CD4-positive, alpha-beta T cell (primary cell): ENCODE results near the gene PLEKHA1. TPM values are rescaled to one million over a fixed set of nuclear protein-coding genes. Genes with fewer than 3 reads are reported as not detected.

ENCODE experiments used
- ATAC-seq: fragments of 200-7000 bp; cut with Tn5 transposase; one replicate; pipeline ENCODE4 v1.10.0; 2022; ENCODE audit warnings: mild to moderate bottlenecking; ENCODE audit not compliant: poor library complexity
- CTCF ChIA-PET: fragments of 350-600 bp; sonication (Branson Sonifier 250); formaldehyde crosslinking; loops from one replicate; lab custom pipeline; 2021; ENCODE audit warnings: antibody characterized with exemption, inconsistent platforms; lab: Charles Lee
- POLR2A ChIA-PET: fragments of 350-600 bp; sonication (Branson Sonifier 250); formaldehyde crosslinking; loops from one replicate; lab custom pipeline; 2021; ENCODE audit warnings: antibody characterized with exemption, inconsistent platforms; lab: Charles Lee
- DNase-seq, 14 experiments: peaks; one replicate each; pipeline ENCODE4 v3.0.0-alpha.2; 2013 to 2020; ENCODE audit warnings: mixed read lengths in 2 of 14
- H3K27ac ChIP-seq, 2 donors: one replicate each; pipeline versions ENCODE4 v1.5.1 to v1.7.0; 2013; ENCODE audit warnings: low read length in 2 of 2, low read depth in 1 of 2, mild to moderate bottlenecking in 1 of 2
- H3K27me3 ChIP-seq, 2 experiments: 1 replicate in 1 of 2; 2 replicates in 1 of 2; pipeline versions ENCODE4 v1.6.1 to v1.7.0; 2013; ENCODE audit warnings: low read length in 2 of 2, control low read depth in 1 of 2, mild to moderate bottlenecking in 1 of 2, moderate library complexity in 1 of 2; ENCODE audit not compliant: insufficient read depth in 2 of 2, control insufficient read depth in 1 of 2
- H3K36me3 ChIP-seq: one replicate; pipeline ENCODE4 v1.6.1; 2013; ENCODE audit warnings: low read length, control low read depth; ENCODE audit not compliant: insufficient read depth
- H3K4me1 ChIP-seq: one replicate; pipeline ENCODE4 v1.6.1; 2013; ENCODE audit warnings: low read length, control low read depth; ENCODE audit not compliant: insufficient read depth
- H3K4me3 ChIP-seq: one replicate; pipeline ENCODE4 v1.5.1; 2013; ENCODE audit warnings: mild to moderate bottlenecking, low read length, moderate library complexity
- H3K9me3 ChIP-seq, 2 experiments: 1 replicate in 1 of 2; 2 replicates in 1 of 2; pipeline versions ENCODE4 v1.6.1 to v1.7.0; 2013; ENCODE audit warnings: low read length in 2 of 2, mild to moderate bottlenecking in 2 of 2, control low read depth in 1 of 2, moderate library complexity in 1 of 2; ENCODE audit not compliant: control insufficient read depth in 1 of 2, insufficient read depth in 1 of 2
- H3K27ac Mint-ChIP-seq: one replicate; pipeline ENCODE4 v1.8.0; 2020; ENCODE audit warnings: mixed read lengths
- H3K27me3 Mint-ChIP-seq: one replicate; pipeline ENCODE4 v1.8.0; 2021; ENCODE audit warnings: mixed read lengths
- H3K36me3 Mint-ChIP-seq: one replicate; pipeline ENCODE4 v1.8.0; 2021; ENCODE audit warnings: low read depth, mixed read lengths
- H3K4me1 Mint-ChIP-seq: one replicate; pipeline ENCODE4 v1.8.0; 2021; ENCODE audit warnings: low read depth, mixed read lengths
- H3K4me3 Mint-ChIP-seq: one replicate; pipeline ENCODE4 v1.8.0; 2020; ENCODE audit warnings: mild to moderate bottlenecking, mixed read lengths
- H3K9me3 Mint-ChIP-seq: one replicate; pipeline ENCODE4 v1.8.0; 2020; ENCODE audit warnings: mixed read lengths
- CTCF ChIP-seq: fragments of 200-600 bp; IDR thresholded peaks from one replicate; pipeline ENCODE4 v1.8.0; 2022; ENCODE audit warnings: antibody characterized with exemption, mild to moderate bottlenecking
- intact Hi-C, 2 experiments: fragments of 100-400 bp; cut with DNase I in 1 of 2; cut with micrococcal nuclease in 1 of 2; formaldehyde crosslinking; loops; one replicate each; pipeline versions ENCODE4 v1.15.1 to v1.9.0; 2023 to 2025; cut with DNase I, micrococcal nuclease
- total RNA-seq, 174 experiments: library from RNA in 2 of 174; stranded (reverse) in 2 of 174; gene quantifications; one replicate each; pipeline ENCODE4 v1.2.3 and lab custom pipeline; 2021 to 2026

Gene PLEKHA1
- total RNA-seq, 2 experiments from 2014 or later = 24.9 to 26.8 TPM

- no peak for TF ChIP-seq CTCF
- no peaks in the 10 kb centered on the region for H3K36me3 ChIP-seq
- no peak overlapping the region for H3K27ac ChIP-seq
- H3K4me3 ChIP-seq = no peak overlapping the region
- Mint-ChIP-seq H3K9me3 (peaks cover 9% of the 10 kb centered on the region), H3K36me3 (no peaks in the 10 kb centered on the region), H3K27me3 (peaks cover 8% of the 10 kb centered on the region), H3K27ac (no peak overlapping the region), H3K4me3 (no peak overlapping the region), H3K4me1 (no peaks in the 10 kb centered on the region)
- H3K9me3 ChIP-seq = peaks cover 0 to 7% of the 10 kb centered on the region in 2 experiments
- intact Hi-C loops = no loop called here
- DNase-seq = no peak
- no peak for ATAC-seq
- H3K4me1 ChIP-seq = no peaks in the 10 kb centered on the region
- H3K27me3 ChIP-seq = no peaks in the 10 kb centered on the region
- CTCF ChIA-PET = no interaction called here
- POLR2A ChIA-PET = no interaction called here
These were observed 11.9 kb upstream of the PLEKHA1 start for GRCh38 chr10:122362621-122363020.

DNA sequence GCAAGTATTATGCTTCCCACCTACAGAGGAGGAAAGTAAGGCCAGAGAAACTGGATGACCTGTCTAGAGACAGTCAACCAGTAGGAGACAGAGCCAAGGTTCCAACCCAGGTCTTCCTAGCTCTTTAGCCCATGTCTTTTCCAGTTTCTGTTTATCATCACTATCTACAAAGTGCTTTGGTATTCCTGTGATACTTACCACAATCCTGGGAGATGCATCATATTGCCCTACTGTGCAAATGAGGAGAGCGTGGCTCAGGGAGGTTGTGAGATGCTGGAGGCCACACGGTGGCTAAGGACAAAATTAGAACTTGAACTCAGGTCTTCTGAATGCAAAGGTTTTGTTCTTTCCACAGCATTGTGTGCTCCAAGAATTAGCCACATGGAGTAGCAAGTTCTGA, 11.2 kb upstream of the PLEKHA1 start:
- Histone ChIP-seq H3K27ac (no peak overlapping the region), H3K4me3 (no peak overlapping the region), H3K36me3 (no peaks in the 10 kb centered on the region), H3K4me1 (no peaks in the 10 kb centered on the region), H3K9me3 (peaks cover 0 to 5% of the 10 kb centered on the region in 2 experiments), H3K27me3 (no peaks in the 10 kb centered on the region)
- TF ChIP-seq CTCF = no peak
- DNase-seq (no peak), ATAC-seq (no peak)
- ChIA-PET POLR2A (no interaction called here), CTCF (no interaction called here)
- H3K36me3 Mint-ChIP-seq = no peaks in the 10 kb centered on the region
- H3K4me1 Mint-ChIP-seq = no peaks in the 10 kb centered on the region
- H3K4me3 Mint-ChIP-seq = no peak overlapping the region
- H3K9me3 Mint-ChIP-seq = peaks cover 9% of the 10 kb centered on the region
- intact Hi-C loops = no loop called here
- no peak overlapping the region for H3K27ac Mint-ChIP-seq
- H3K27me3 Mint-ChIP-seq = peaks cover 15% of the 10 kb centered on the region

DNA sequence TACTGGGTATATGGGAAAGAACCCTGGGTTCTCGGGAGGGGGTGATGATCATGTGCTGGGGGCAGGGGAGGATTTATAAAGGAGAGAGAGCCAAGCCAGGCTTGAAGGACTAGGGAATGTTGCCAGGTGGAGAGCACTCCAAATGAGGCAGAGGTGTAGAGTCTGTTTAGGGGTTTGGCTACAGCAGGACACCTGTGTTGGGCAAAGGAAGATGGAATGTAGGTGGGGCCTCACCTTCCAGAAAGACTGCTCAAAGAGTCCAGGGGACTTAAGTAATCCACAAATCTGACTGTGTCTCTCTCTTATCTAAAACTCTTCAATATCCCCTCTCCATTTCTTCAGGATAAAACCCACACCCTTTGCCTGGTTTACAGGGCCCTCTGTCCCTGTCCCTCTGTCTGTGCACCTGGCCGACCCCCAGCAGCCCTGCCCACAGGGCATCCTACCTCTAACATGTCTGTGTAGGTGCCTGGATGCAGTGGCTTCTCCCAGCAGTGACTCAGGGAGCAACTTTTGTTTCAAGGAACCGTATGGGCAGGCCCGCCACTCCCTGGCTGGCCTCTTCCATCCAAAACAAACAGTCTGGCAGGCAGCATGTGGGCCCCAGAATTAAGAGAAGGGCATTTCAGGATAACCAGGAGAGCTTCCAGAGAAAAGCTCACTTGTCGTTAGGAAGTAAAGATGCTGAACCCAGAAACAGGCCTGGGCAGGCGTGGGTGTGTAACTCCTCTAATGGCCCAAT, 10.6 kb upstream of the PLEKHA1 start:
- Mint-ChIP-seq H3K4me3 (no peak overlapping the region), H3K27ac (no peak overlapping the region), H3K27me3 (peaks cover 19% of the 10 kb centered on the region), H3K36me3 (no peaks in the 10 kb centered on the region), H3K9me3 (peaks cover 4% of the 10 kb centered on the region), H3K4me1 (no peaks in the 10 kb centered on the region)
- Histone ChIP-seq H3K27ac (no peak overlapping the region), H3K36me3 (no peaks in the 10 kb centered on the region), H3K4me1 (no peaks in the 10 kb centered on the region), H3K9me3 (peaks cover 0 to 5% of the 10 kb centered on the region in 2 experiments), H3K4me3 (no peak overlapping the region), H3K27me3 (no peaks in the 10 kb centered on the region)
- POLR2A ChIA-PET = no interaction called here
- DNase-seq (no peak), ATAC-seq (no peak)
- TF ChIP-seq CTCF = no peak
- CTCF ChIA-PET = no interaction called here
- intact Hi-C loops = no loop called here
